ENCODE data around the gene THAP3.
"Not testable (repeated sequence)": the region's sequence is repeated elsewhere in the genome, so short reads cannot be mapped to it uniquely, and the experiment has no call there.

Gene THAP3

DNA sequence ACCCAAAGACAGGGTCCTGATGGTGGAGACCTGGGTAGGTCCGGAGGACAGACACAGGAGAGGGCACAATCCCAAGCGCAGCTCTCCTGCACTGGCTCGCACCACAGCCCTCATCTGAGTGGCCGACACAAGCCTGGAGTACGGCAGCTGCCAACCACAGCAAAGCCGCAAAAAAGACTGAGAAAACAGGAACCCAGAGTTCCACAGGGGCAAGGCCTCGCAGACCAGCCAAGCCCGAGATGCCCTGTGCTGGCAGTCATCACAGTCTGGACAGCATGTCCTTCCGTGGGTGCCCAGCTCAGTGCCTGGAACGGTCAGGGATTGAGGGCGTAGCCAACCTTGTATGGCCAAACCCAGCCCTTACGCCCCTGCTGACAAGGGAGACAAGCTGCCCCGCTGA, 33.4 kb upstream of the THAP3 start:
- DNase-seq (ENCODE audit: low read depth, low spot score), result no peak

GRCh38 chr1:6591644-6592043, 33.0 kb upstream of the THAP3 start:
- DNase-seq (ENCODE audit: low read depth, low spot score), result no peak

- DNase-seq (ENCODE audit: low read depth, low spot score), result no peak
These were observed 32.2 kb upstream of the THAP3 start for GRCh38 chr1:6592441-6592840.

DNA sequence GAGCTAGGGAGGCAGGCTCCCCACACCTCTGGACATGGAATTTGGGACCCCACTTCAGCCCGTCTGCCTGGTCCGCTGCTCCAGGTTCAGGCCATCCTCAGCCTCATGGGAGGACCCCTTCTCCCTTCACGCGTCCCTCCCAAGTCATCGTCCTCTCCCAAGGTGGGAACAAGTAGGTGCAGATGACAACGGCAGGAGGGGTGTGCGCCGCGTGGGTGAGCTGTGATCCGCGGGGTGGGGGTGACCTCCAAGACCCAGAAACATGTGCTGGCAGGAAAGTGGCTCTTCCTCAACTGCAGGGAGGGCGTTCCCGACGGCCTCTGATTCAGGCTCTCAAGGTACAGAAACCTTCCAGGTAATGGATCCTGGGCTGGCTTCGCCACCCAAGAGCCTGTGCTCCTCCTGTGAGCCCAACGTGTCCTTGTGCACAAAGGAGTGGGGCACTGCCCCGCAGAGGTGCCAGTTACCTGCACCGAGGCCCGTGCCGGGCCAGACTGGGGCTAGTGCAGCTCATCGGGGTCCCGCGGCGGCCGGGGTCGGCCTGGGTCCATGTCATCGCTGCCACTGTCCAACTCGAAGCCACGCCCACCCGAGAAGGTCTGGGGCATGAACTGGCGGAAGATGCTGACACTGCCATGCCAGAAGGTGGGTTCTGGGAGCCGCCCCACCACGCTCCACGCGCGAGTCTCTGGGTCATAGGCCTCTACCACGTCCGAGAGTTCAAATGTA, 31.6 kb upstream of the THAP3 start:
- no peak for DNase-seq (ENCODE audit: low read depth, low spot score)

DNA sequence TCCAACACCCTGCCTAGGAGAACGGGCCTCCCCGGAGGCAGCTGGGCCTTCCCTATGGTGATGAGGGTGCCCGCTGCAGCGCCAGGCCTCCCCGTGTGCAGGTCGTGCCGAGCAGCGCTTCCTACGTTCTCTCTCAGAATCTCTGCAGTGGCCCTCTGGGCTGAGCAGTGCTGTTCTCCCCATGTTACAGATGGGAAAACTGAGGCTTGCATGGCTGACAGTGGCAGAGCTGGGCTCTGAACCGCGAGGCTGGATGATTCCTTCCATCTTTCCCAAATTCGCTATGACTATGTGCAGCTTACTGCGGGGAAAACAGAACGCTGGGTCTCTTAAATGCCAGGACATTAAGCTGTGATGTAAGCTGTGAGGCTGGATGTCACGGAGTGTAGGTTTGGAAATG, 30.9 kb upstream of the THAP3 start:
- DNase-seq (ENCODE audit: low read depth, low spot score), result no peak

- DNase-seq (ENCODE audit: low read depth, low spot score), result no peak
These were observed 29.5 kb upstream of the THAP3 start for GRCh38 chr1:6594977-6595740.

GRCh38 chr1:6596351-6596750, 28.3 kb upstream of the THAP3 start:
- DNase-seq (ENCODE audit: low read depth, low spot score), result no peak

- no peak for DNase-seq (ENCODE audit: low read depth, low spot score)
These were observed 27.5 kb upstream of the THAP3 start for GRCh38 chr1:6596886-6597776.

- no peak for DNase-seq (ENCODE audit: low read depth, low spot score)
These were observed 26.9 kb upstream of the THAP3 start for GRCh38 chr1:6597777-6598131.

GRCh38 chr1:6599141-6599975, 25.3 kb upstream of the THAP3 start:
- DNase-seq (ENCODE audit: low read depth, low spot score), result no peak

- not testable (repeated sequence) for DNase-seq (ENCODE audit: low read depth, low spot score)
These were observed 24.7 kb upstream of the THAP3 start for GRCh38 chr1:6599991-6600390.

- DNase-seq (ENCODE audit: low read depth, low spot score), result no peak
These were observed 24.1 kb upstream of the THAP3 start for GRCh38 chr1:6600410-6601048.

DNA sequence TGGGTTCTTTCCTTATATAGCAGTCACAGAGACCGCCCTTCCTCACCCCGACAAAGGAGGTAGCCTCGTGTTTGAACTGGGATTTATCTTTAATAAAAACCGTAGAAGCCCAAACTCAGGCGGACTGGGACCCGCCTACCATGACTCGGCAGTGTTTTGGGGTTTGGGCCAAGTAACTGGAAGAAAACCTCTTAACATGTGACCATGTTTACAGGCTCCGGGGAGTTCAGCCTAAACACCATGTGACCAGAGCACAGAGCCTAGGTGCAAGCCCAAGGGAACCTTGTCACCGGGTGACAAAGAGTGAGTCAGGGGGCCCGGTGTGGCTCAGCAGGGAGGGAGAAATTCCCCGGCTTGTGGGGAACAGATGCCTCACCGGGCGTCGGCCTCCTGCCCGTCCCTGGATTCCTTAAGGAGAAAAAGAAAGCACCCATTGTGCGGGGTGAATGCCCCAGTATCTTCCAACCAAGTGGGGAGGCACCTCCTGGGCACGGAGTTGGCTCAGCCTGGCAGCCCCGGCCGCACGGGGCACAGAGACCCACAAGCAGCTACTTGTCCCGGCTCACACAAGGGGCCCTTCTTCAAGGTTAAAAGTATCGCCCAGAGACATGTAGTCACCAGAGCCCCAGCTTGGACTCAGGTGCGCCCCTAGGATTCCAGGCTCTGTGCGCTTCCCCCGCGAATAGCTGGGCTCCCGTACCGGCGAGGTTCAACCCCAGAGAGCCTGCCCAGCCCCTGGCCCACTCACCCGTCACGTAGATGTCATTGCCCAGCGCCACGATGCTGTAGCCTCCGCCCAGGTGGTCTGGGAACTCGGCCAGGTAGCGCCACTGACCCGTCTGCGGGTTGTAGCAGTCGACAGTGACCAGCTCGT, 23.4 kb upstream of the THAP3 start:
- DNase-seq (ENCODE audit: low read depth, low spot score), result no peak

DNA sequence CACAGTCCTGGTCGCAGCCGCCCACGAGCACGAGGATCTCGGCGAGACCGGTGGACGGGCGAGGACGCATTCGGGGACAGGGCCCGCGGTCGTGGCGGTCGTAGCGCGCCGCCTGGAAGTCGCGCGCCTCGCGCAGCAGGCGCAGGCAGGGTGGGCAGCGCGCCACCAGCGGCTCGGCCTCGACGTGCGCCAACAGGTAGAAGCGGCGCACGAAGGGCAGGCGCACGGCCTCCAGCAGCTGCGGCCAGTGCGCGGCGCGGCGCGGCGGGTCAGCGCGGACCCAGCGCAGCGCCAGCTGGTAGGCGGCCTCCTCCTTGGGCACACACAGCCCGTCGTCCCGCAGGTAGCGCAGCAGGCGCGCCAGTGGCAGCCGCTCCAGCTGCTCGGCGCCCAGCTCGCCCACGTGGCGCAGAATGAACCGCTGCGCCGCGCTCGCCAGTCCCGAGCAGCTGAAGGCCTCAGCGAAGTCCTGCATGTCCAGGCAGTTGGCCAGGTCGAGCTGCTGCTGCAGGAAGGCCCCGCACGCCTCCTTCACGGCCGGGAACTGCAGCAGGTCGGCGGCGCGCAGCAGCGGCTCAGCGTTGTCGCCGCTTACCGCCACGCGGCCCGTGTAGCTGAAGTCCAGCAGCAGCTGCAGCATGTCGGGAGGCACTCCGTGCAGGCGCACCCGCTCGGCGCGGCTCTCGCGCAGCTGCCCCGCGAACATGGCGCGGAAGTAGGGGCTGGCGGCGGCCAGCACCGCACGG, 22.6 kb upstream of the THAP3 start:
- DNase-seq (ENCODE audit: low read depth, low spot score), result no peak

DNA sequence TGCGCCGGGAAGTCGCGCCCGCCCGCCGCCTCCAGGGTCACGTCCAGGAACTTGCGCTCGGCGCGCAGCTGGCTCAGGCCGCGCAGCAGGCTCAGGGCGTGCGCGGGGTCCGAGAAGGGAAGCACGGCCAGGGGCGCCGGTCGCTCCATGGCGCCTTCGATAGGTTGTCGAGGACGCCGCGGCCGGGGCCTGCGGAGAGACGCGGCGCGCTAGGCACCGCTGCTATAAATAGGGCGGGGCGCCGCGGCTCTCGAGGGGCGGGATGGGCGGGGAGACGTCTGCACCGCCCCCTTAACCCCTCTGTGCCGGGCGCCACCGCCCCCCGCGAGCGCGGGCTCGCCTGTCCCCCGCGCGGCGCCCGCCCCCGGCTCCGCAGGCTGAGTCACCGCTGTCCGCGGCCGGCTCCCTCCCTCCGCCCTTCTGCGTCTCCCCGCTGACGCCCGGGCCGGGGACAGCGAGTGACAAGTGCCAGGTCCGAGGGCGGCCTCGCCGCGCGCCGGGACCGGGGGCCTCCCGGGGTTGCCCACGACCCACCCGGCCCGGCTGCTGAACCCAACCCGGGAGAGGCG, 21.9 kb upstream of the THAP3 start, which contains the start of gene KLHL21:
Gene KLHL21 (minus strand): TSS at position 201 of the 569 bp plus-strand sequence. CDS start 52 bp downstream, at position 149.
- DNase-seq (ENCODE audit: low read depth, low spot score), result no peak

DNA sequence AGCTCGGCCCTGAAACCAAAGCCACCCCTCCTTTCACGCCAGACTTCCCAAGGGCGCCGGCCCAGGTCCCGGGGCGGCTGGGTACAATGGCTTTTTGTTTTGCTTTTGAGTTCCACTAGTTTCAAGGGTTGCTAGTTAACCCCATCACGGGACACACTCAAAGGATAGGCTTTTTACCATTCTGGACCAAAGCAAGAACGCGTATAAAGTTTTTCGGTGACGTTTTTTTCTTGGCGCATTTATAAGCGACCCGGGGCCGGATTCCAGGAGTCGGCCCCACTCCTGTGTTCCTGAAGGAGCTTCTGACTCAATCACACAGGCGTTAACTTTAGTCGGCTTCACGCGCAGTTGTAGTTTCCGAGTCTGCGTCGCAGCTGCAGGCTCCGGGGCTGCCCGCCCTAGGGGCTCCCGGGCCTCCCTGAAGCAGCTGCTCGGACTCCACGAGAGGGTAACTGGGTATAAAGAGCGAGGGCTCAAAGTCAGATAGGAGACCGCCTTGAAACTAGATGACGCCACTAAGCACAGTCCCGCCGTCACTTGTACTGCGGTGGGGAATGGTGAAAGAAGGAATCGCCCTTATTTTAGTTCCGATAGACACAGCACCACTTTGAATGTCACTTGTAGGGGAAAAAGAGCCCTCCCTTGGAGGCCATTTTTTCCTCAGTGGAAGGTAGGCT, 21.3 kb upstream of the THAP3 start:
- no peak for DNase-seq (ENCODE audit: low read depth, low spot score)

GRCh38 chr1:6603915-6604558, 20.6 kb upstream of the THAP3 start:
- DNase-seq (ENCODE audit: low read depth, low spot score), result no peak

Measured in brain pericyte (primary cell).